Neural cell (in vitro differentiated cells): ENCODE results near the gene COL27A1.

Experiments
- EP300 ChIP-seq: fragments of 450-650 bp; conservative IDR thresholded peaks from 2 replicates; pipeline ENCODE4 v1.6.1; 2014; ENCODE audit warnings: antibody characterized with exemption, mild to moderate bottlenecking, moderate library complexity; ENCODE audit not compliant: poor library complexity, severe bottlenecking
- EZH2 ChIP-seq: fragments of 200-600, 300-800 bp; shearing (Covaris generic), sonication (generic); IDR thresholded peaks from 2 replicates; pipeline ENCODE4 v1.6.1; 2014; ENCODE audit warnings: antibody characterized with exemption, low read length, borderline replicate concordance, mild to moderate bottlenecking; ENCODE audit not compliant: insufficient read depth, poor library complexity, severe bottlenecking
- MXI1 ChIP-seq: fragments of 450-650 bp; conservative IDR thresholded peaks from 2 replicates; pipeline ENCODE4 v1.6.1; 2014; ENCODE audit warnings: antibody characterized with exemption, mild to moderate bottlenecking; ENCODE audit not compliant: poor library complexity, severe bottlenecking
- POLR2AphosphoS5 ChIP-seq: IDR thresholded peaks from 2 replicates; pipeline ENCODE4 v1.6.1; 2012
- RAD21 ChIP-seq: fragments of 450-650 bp; conservative IDR thresholded peaks from 2 replicates; pipeline ENCODE4 v1.6.1; 2014; ENCODE audit warnings: antibody characterized with exemption, mild to moderate bottlenecking, moderate library complexity
- SMC3 ChIP-seq: fragments of 450-650 bp; conservative IDR thresholded peaks from 2 replicates; pipeline ENCODE4 v1.6.1; 2014; ENCODE audit warnings: antibody characterized with exemption, mild to moderate bottlenecking, moderate library complexity; ENCODE audit not compliant: poor library complexity
- TAF1 ChIP-seq: IDR thresholded peaks from 2 replicates; pipeline ENCODE4 v1.6.1; 2012; ENCODE audit warnings: low read depth
- TF ChIP-seq, protein P1 (sequence below): fragments of 450-650 bp; IDR thresholded peaks from 2 replicates; pipeline ENCODE4 v1.5.1; 2014; ENCODE audit warnings: antibody characterized with exemption, mild to moderate bottlenecking, moderate library complexity; ENCODE audit not compliant: poor library complexity, severe bottlenecking
- TF ChIP-seq, protein P2 (sequence below): IDR thresholded peaks from 2 replicates; pipeline ENCODE4 v1.6.1; 2012; ENCODE audit warnings: borderline replicate concordance

DNA sequence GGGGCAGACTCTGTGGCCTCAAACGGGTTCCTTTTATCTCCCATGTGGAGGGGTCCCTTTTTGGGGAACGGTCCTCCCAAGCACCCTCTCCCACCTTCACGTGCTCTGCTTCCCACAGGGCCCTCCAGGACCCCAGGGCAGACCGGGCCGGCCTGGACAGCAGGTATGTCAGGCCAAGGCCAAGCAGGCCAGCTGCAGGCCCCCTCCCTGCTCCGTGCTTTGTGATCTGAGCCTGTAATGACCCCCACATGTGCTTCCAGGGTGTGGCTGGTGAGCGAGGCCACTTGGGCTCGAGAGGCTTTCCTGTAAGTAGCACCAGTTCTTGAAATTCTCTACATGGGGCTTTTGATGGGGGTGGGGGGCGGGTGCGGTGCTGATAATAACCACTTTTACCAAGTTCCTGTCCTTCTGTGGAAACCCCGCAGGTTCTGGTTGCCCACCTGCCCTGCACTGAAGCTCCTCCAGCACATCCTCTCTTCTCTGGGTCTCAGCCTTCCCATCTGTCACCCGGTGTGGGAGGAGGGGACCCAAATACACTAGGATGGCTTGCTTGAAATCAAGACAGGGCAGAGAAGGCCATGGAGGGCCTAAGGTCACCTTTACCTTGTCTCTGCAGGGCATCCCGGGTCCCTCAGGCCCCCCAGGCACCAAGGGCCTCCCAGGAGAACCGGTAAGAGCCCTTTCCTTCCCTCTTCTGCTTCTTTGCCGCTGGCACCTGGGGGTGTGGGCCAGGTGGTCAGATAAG is 109.6 kb downstream of the COL27A1 start:
- no peak for TF ChIP-seq EZH2
- TF ChIP-seq RAD21, result no peak
- TF ChIP-seq, protein P1, sequence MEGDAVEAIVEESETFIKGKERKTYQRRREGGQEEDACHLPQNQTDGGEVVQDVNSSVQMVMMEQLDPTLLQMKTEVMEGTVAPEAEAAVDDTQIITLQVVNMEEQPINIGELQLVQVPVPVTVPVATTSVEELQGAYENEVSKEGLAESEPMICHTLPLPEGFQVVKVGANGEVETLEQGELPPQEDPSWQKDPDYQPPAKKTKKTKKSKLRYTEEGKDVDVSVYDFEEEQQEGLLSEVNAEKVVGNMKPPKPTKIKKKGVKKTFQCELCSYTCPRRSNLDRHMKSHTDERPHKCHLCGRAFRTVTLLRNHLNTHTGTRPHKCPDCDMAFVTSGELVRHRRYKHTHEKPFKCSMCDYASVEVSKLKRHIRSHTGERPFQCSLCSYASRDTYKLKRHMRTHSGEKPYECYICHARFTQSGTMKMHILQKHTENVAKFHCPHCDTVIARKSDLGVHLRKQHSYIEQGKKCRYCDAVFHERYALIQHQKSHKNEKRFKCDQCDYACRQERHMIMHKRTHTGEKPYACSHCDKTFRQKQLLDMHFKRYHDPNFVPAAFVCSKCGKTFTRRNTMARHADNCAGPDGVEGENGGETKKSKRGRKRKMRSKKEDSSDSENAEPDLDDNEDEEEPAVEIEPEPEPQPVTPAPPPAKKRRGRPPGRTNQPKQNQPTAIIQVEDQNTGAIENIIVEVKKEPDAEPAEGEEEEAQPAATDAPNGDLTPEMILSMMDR, result no peak
- TF ChIP-seq EP300, result no peak
- TF ChIP-seq POLR2AphosphoS5, result no peak
- TF ChIP-seq SMC3, result no peak
- TF ChIP-seq MXI1, result no peak
- no peak for TF ChIP-seq TAF1
- TF ChIP-seq, protein P2, sequence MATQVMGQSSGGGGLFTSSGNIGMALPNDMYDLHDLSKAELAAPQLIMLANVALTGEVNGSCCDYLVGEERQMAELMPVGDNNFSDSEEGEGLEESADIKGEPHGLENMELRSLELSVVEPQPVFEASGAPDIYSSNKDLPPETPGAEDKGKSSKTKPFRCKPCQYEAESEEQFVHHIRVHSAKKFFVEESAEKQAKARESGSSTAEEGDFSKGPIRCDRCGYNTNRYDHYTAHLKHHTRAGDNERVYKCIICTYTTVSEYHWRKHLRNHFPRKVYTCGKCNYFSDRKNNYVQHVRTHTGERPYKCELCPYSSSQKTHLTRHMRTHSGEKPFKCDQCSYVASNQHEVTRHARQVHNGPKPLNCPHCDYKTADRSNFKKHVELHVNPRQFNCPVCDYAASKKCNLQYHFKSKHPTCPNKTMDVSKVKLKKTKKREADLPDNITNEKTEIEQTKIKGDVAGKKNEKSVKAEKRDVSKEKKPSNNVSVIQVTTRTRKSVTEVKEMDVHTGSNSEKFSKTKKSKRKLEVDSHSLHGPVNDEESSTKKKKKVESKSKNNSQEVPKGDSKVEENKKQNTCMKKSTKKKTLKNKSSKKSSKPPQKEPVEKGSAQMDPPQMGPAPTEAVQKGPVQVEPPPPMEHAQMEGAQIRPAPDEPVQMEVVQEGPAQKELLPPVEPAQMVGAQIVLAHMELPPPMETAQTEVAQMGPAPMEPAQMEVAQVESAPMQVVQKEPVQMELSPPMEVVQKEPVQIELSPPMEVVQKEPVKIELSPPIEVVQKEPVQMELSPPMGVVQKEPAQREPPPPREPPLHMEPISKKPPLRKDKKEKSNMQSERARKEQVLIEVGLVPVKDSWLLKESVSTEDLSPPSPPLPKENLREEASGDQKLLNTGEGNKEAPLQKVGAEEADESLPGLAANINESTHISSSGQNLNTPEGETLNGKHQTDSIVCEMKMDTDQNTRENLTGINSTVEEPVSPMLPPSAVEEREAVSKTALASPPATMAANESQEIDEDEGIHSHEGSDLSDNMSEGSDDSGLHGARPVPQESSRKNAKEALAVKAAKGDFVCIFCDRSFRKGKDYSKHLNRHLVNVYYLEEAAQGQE, result no peak
